ENCODE data around the gene CRIP1.
A peak's percentile ranks its signal among the peaks of the same experiment; 100 is the strongest.

Gene CRIP1

GRCh38 chr14:105477660-105478397 lies 8.9 kb upstream of the CRIP1 start:
- no peak for DNase-seq (ENCODE audit: insufficient read length, low spot score)
- FAIRE-seq, result no peak
- no peak for TF ChIP-seq POLR2A (IDR thresholded peaks at IDR 0.05; ENCODE audit: low read depth, low read length)

GRCh38 chr14:105478398-105479251 lies 8.1 kb upstream of the CRIP1 start:
- TF ChIP-seq POLR2A (IDR thresholded peaks at IDR 0.05; ENCODE audit: low read depth, low read length), result no peak
- FAIRE-seq (no peak), DNase-seq (ENCODE audit: insufficient read length, low spot score) (no peak)

GRCh38 chr14:105479431-105480158 lies 7.1 kb upstream of the CRIP1 start:
- FAIRE-seq (no peak), DNase-seq (ENCODE audit: insufficient read length, low spot score) (no peak)

GRCh38 chr14:105480199-105480746 lies 6.4 kb upstream of the CRIP1 start:
- no peak for TF ChIP-seq POLR2A (IDR thresholded peaks at IDR 0.05; ENCODE audit: low read depth, low read length)
- FAIRE-seq, result no peak

More at GRCh38 chr14:105479431-105480158, 7.1 kb upstream of the CRIP1 start:
- no peak for TF ChIP-seq POLR2A (IDR thresholded peaks at IDR 0.05; ENCODE audit: low read depth, low read length)

GRCh38 chr14:105480807-105481801 lies 5.6 kb upstream of the CRIP1 start:
- peak; percentile 97 for DNase-seq (ENCODE audit: insufficient read length, low spot score)
- peak; percentile 23; the same call in 1 of the 2 replicates for TF ChIP-seq POLR2A (IDR thresholded peaks at IDR 0.05; ENCODE audit: low read depth, low read length)
- FAIRE-seq, result peak; percentile 89

More at GRCh38 chr14:105480199-105480746, 6.4 kb upstream of the CRIP1 start:
- no peak for DNase-seq (ENCODE audit: insufficient read length, low spot score)

GRCh38 chr14:105481886-105482457 lies 4.7 kb upstream of the CRIP1 start:
- FAIRE-seq (peak; percentile 97), DNase-seq (ENCODE audit: insufficient read length, low spot score) (peak; percentile 99)
- TF ChIP-seq POLR2A (IDR thresholded peaks at IDR 0.05; ENCODE audit: low read depth, low read length), result no peak

- no peak for TF ChIP-seq POLR2A (IDR thresholded peaks at IDR 0.05; ENCODE audit: low read depth, low read length)
- FAIRE-seq (no peak), DNase-seq (ENCODE audit: insufficient read length, low spot score) (no peak)
Measured at GRCh38 chr14:105482486-105483110, 4.1 kb upstream of the CRIP1 start.

- FAIRE-seq, result no peak
- no peak for DNase-seq (ENCODE audit: insufficient read length, low spot score)
- no peak for TF ChIP-seq POLR2A (IDR thresholded peaks at IDR 0.05; ENCODE audit: low read depth, low read length)
Measured at GRCh38 chr14:105483300-105484068, 3.2 kb upstream of the CRIP1 start.

- FAIRE-seq (no peak), DNase-seq (ENCODE audit: insufficient read length, low spot score) (no peak)
- TF ChIP-seq POLR2A (IDR thresholded peaks at IDR 0.05; ENCODE audit: low read depth, low read length), result no peak
Measured at GRCh38 chr14:105484069-105484996, 2.4 kb upstream of the CRIP1 start.

GRCh38 chr14:105484997-105485393 lies 1.7 kb upstream of the CRIP1 start:
- DNase-seq (ENCODE audit: insufficient read length, low spot score) (no peak), FAIRE-seq (no peak)
- no peak for TF ChIP-seq POLR2A (IDR thresholded peaks at IDR 0.05; ENCODE audit: low read depth, low read length)

Measured in H54 (cell line).